ENCODE measurements around the gene ZMIZ1.

The ZMIZ1 gene

DNA sequence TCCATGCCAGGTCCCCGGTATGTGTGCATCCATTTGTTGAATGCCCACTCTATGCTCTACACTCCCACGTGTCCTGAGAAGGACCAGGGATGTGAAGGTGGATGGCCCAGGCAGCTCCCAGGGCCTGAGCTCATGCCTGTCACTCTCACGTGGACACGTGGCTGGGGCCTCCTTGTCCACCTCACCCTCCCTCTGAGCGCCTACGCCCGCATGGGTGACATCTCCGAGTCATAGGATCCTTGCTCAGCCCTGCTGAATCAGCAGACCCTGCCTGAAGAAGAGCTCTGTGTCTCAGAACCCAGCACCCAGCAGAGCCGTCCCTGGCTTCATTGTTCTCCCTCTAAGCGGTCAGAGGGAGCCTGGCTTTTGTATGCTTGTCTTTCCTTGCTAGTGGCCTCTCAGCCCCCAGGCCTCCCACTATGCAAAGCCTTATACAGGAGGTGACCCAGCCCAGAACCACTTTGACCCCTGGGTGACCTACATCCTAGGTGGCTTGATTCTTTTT, 170.6 kb downstream of the ZMIZ1 start:
- no peak for DNase-seq

DNA sequence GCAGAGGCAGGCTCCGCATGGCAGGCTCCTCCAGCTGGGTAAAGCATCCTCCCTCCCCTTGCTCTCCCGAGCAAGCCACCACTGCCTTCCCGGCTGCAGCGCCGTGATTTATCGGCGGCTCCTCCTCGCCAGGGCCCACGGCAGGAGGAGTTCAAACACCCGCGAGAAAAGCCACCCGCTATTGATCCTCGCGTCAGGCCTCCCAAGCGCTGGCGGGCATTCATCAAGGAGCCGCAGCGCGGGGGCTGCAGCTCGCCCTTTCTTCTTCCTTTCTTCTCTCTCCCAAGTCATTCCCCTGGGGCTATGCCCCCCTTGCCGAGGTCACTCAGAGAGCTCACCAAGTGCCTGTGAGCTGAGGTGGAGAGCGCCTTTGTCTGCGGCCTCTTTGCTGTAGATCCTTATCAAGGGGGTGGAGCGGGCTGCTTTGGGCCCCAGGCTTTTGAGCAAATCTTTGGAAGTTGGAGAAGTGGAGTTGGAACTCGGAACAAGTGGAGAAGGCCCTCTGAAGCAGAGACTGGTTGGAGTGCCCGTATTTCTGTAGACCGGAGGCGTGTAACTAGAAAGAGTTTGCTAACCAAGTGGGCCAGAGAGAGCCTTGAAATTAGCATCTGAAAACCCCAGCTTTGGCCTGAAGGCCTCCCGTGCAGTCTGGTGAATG, 171.3 kb downstream of the ZMIZ1 start:
- DNase-seq: no peak

DNA sequence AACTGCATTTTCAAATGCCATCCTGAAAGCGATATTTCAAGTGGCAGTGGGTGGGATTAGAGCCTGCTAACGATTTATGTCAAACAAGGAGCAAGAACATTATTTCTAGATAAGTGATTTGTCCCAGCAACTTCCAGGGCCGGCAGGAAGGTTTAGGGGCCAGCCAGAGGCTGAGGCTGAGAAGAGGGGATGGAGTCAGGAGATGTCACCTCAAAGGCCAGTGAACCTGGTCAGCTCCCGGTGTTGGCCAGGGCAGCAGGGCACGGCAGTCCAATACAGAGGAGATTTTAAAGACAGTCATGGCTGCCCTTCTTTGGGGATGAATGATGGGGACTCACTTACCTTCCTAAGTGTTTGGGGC, 172.8 kb downstream of the ZMIZ1 start:
- DNase-seq: no peak

DNA sequence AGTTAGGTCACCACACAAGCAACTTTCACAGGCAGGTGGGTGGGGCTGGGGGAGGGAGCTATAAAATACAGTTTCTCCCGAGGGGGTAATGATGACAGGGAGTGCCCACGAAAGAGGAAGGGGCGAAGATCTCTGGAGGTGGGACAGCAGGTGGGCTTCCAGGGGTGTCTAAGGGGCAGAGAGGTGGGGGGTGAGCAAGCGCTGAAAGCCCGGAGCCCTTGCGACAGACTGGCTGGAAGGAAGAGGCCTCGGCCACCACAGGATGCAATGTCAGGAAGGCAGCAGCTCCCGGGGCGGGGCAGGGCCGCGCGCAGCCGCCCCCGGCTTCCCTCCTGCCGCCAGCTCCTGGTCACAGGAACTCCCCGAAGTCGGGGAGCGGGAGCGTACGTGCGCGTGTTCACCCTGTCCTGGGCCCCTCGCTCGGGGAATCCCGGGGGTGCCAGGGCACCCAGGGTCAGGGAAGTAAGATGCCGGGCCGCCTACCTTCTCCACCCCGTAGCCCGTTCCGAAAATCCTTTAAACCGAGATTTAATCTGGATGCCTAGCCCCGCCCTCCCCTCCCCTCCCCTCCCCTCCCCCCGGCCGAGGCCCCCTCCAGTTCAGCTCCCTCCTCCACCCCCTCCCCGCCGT, 173.3 kb downstream of the ZMIZ1 start:
- DNase-seq: peak; percentile 61

DNA sequence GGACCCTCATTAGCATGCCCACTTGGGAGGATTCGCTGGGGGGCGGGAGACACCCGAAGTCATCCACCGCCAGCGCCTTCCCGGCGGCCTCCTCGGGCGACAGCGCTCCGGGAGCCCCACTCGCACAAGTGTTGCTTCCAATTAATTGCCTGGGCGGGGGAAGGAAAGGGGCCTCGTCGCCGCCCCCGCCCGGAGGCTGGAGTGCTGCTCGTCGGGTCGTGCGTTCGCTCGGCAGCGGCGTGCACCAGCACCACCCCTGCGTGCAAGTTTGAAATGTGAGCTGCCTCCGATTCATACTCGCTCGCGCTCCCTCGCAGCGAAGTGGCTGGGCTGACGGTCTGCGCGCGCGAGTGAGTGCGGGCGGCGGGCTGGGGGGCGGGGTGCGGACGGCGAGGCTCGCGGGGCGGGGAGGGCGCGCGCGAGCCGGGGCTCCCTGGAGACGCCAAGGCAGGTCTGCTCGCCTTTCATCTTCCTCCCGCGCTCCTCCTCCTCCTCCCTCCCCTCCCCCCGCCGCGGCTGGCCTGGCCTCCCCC, 173.9 kb downstream of the ZMIZ1 start:
- peak; percentile 61 for DNase-seq

DNA sequence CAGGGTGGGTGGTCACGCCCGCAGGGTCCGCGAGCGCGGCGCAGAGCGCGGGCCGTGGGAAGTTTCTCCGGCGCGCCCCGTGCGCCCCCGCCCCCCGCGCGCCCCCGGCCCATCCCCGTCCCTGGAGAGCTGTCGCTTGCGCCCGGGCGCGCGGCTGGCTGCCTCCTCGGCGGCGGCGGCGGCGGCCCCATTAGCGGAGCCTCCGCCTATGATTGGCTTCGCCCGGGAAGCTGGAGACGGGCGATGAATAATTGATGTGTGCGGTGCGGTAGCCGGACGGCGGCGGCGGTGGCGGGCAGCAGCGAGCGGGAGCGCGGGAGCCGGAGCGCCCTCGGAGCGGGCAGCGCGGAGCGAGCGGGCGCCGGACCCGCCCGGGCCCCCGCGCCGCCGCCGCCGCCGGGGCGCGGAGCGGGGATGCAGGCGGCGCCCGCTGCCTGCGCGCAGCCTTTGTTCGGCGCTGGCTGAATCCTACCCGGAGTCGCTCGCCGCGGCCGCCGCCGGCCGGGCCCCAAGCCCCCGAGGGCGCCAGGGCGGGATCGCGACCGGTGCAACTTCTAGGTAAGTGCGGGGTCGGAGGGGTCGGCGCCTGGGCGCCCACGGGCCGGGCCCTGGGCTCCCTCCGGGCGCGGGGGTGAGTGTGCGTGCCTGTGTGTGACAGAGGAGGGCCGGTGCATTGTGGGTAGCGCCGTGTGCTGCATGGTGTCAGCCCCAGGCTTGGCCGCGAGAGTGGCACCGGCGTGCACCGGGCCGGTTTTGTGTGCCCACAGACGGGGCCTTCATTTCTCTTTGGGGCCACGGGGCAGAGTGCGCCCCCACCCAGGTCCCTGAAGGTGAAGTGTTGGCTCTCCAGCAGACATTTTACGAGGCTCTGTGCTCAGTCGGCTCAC, 174.7 kb downstream of the ZMIZ1 start:
- peak; percentile 15 for DNase-seq

DNA sequence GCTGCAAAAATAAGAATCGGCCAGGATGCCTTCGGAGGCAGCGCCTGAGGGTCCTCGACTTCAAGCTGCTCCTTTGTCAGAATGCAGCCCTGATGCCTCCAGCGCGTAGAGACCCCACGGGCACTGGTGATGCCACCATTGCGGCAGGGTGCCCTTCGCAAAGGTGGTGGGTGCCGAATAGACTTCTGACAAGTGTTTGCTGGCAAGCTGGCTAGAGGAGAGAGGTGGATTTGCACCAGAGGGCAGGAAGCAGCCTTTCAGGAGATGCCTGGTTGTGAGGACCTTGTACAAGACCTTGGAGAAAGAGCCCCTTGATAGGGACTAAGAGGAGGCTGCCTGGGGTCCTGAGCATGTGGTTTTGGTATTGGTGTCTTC, 175.3 kb downstream of the ZMIZ1 start:
- no peak for DNase-seq

DNA sequence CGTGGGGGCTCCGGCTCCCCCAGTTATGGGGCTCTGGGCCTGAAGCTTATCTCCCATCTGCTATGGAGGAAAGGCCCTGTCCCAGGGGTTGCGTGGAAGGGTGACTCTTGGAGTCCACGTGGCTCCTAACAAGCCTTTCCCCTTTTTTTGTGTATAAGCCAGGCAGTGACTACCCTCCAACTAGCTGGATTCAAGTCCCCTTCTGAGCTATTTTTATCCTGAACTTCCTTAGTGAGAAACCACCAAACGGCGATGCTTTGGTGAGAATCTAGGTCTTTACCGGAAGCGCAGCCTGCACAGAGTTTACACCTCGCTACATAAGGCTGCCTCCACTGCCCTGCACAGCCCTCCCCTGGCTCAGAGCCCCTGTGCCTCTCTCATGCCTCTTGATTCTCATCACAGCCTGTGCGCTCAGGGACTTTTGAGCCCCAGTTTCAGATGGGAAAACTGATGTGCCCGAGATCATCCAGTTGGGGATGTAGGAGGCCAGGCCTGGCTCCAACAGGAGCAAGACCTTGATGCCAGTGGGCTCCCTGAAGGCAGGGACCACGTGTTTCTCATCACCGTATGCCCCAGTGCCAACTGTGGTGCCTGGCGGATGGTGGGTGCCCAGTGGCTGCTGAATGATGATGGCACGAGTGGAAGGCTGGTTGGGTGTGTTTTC, 176.2 kb downstream of the ZMIZ1 start:
- DNase-seq: no peak

DNA sequence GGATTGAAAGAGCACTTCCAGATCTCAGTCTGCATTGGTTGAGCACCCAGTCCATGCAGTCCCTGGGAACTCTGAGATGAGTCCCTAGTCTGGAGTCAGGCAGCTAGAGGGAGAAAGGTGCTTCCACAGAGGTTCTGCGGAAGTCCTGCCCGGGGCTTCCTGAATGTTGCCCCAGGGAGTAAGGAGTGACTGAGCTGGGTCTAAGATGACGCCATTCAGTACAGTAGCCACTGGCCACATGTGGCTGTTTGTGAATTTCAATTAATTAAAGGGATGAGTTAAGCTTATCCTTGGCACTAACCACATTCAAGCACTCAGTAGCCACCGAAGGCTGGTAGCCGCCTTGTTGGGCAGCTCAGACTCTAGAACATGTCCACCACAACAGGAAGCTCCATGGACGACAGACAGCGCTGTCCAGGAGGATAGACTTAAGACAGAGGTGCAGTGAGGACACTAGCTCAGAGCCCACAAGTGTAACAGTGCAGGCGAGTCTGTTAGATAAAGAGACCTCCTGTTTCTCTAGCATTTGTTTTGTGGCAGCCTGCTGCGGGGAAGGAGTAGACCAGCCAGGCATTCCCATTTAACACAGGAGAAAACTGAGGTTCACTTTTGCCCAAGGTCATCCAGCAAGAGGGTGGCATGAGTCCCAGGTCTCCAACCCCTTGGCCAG, 176.9 kb downstream of the ZMIZ1 start:
- DNase-seq: no peak

DNA sequence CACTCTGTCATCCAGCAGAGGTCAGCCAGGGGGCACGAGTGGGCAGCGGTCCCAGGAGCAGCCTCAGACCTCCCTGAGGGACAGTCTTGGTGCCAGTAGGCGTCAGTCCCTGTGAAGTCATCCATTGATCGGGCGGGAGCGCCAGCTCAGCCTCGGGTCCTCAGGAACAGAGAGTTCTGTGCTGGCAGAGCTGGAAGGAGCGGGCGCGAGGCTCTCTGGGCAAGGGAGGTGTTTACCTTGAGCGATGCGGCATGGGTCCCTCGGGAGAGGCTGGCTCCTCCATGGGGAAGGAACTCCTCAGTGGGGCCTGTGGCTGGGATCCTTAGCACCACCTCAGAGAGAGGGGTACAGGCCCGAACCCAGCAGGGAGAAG, 177.4 kb downstream of the ZMIZ1 start:
- DNase-seq: no peak

DNA sequence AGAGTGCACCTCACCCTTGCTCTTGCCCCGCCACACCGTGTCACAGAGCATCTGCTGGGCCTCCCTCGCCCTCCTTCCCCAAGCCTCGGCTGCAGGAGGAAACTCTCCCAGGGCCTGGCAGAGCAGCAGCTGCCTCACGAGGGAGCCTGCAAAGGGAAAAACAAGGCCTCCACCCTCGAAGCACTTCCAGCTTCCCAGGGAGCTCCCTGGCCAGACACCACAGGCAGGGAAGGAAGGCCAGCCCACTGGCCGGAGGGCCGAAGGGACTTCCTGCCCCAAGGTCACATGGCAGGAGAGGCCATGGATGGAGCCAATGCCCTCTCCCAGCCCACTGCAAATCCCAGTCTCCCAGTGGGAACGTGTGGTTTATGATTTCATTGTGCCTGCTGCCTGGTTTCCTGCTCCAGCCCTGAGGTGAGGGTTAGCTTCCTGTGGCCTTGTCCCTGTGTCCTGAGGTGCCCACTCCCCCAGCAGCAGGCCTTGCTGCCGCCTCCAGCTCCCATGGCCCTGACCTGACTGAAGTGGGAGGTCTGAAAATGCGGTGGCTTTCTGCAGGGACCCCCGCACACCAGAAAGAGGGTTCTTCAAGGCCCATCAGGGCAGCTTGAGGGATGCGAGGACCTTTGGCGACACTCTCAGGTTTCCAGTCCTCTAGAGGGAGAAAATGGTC, 178.0 kb downstream of the ZMIZ1 start:
- no peak for DNase-seq

DNA sequence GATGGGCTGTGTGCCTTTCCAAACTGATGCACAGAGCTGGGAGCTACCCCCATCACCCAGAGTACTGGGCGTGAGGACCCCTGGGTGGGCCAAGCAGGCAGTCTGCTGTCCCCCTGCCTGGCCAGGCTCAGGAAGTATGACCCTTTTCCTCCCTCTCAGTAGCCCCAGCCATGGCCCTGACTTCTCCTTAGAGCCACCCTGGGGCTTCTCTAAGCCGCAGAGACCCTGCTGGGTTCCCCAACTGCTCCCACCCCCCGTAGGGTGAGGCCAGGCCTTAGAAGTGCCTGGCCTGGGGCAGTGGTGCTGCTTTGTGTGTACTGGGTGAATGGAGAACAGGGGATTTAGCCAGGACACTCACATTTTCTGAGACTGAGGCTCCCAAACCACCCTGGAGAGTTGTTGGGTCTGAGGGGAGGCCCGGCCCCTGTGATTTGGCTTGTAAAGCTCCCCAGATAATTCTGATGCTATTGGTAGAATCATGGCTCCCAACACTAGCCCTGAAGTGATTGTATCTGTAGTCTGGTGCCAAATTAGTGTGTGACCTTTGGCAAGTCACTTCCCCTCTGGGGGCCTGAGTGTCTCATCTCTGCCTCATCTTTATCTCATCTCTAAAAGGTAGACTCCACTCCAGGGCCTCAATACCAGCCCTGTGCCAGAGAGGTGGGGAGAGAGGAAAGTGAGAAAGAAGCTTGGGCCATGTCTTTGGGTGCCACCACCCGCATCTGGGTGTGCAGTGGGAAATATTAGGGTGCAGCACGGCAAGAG, 178.8 kb downstream of the ZMIZ1 start:
- DNase-seq: no peak

DNA sequence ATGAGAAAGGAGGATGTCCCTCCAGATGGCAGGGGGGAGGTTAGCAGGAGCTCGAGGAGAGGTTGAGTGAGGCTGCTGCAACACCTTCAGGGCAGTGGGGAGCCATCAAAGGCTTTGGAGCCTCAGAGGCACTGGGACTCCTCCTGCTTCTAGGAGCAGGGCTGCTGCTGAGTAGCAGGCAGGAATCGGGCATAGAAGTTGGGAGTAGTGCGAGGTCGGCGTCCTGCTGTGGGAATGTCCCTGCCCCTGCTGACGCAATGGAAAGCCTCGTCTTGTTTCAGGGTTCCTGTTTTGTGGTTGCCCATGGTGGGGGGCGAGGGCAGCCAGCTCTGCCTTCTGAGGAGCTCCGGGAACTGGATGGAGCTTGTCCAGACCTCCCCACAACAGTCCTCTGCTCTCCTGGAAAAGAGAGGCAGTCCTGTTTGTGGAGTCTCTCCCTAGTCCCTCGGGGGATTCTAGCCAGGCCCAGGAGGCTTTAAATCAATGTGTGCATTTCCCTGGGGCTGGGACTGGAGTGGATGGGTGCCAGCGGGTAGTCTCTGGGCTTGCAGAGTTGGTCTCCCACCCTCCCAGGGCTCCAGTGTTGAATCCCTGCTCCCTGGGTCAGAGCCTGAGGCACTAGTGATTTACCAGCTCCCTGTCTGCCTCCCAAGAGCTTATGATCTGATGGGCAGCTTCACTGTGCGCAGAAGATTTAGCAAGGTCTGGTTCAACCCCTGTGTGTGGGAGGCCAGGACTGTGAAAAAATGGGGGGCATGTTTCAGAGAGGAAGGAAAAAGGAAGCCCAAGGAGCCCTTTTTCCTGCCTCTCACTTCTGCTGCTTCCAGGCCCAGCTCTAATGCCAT, 179.8 kb downstream of the ZMIZ1 start:
- peak; percentile 22 for DNase-seq

DNA sequence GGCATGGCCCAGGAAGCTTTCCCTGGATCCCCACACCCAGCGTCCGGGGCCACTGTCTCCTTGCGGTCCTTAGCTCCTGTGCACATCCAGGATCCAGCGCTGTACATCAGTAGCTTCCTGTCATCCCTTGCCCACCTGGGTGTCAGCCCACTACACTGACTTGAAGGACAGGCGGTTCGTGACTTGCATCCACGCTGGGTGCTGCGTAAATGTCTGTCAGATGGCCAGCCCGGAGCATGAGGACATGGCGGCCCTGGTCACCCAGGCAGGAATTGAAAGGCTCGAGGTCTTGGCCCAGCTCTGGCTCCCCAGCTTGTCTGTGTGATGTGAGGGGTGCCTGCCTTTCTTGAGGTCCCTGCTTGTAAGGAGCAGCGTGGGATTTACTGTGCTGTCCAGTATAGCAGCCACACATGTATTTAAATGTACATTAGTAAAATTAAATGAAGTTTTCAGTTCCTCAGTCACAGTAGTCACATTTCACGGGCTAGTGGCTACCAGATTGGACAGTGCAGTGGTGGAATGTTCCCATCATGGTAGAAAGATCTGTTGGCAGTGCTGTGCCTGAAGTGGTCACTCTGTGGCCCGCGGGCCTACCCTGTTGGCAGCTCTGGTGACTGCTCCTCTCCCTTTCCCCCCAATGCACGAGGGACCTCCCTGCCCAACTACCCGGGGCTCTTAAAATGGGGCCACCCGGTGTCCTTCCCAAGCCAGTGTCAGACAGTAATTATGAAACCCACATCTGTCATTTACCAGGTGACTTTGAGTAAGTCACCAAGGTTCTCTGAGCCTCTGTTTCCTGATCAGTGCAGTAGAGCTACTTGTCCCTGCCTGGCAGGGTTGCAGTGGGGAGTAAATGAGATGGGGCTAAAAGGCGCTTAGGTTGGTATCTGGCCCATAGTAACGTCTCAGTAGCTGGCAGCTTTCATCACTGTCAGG, 180.7 kb downstream of the ZMIZ1 start:
- no peak for DNase-seq

DNA sequence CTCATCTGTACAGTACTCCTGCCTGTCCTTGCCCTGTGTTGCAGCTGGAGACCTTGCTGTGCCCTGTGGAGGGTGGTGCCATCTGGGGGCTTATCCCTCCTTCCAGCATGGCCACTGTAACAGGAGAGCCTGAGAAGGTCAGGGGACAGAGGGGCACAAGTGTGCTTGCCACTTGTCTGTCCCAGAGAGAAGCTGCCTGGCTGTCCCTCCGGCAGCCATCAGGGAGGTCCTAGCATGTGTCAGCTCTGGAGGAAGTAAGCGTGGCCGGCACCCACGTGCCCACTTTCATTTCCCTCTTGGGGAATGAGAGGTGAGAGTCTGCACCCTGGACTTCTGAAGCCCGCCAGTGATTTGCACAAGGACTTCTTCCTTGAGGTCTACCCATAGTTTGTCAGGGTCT, 181.5 kb downstream of the ZMIZ1 start:
- no peak for DNase-seq

DNA sequence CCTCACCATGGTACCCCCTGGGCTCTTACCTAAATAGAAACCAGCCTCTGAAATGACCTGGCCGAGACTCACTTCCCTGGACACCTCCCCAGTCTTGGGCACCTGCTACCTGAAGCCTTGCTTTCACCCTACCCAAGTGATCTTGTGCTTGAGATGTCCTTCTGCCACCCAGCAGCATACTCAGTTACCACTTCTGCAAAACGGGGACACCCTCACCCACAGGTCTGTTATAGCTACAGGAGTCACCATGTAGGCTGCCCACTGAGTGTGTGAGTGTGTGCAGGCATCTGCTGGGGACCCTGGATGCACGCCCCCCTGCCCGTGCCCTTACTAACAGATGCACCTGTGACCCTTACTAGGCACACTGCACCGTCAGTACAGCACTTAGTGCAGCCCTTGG, 183.7 kb downstream of the ZMIZ1 start:
- no peak for DNase-seq

DNA sequence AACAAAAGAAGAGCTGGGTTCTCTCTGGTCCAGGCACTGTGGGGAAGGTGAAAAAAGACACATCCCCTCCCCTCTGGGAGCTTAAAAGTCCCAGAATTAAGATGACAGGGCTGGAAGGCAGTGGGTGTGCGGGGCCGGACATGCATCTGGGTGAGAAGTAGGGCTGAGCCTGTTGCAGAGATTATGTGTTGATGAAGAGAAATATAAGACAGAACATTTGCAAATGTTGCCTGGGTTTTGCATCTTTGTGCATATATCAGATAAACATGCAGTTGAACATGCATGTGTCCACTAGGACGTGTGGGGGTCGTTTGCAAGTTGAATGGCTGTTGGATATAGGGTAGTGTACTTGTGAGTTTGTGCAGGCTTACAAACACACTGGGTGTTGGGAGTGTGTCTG, 184.2 kb downstream of the ZMIZ1 start:
- DNase-seq: no peak

DNA sequence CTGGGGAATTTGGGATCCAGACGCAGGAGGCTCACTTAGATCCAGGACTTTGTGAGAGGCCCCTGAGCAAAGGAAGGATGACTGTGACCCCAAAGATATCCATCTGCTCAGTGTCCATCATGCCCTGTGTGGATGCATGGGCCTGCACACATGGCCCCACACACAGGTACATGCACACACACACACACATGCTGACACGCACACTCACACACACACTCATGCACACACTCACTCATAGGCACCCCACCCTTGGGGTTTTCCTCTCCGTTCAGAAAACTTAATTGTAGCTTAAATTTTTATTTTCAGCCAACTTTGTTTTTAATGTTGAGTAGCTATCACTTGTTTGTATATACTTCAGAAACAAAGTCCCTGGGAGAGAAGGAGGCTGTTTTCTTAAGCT, 184.9 kb downstream of the ZMIZ1 start:
- no peak for DNase-seq
